ENCODE results near the gene HABP4. TPM values are rescaled to one million over a fixed set of nuclear protein-coding genes. Genes with fewer than 3 reads are reported as not detected.

The HABP4 gene
- total and polyA plus RNA-seq, 9 of the 15 experiments (the other 6 are each of a cell fraction or from before 2014, with no cell fraction given), result 0.38 to 2.4 (median 1.9) TPM

- ChIA-PET POLR2A (no interaction called here), CTCF (ENCODE audit: low intra/inter-chr PET ratio) (no interaction called here)
- Histone ChIP-seq H3K9me1 (ENCODE audit: control insufficient read depth, insufficient read depth, low read length) (no peaks in the 10 kb centered on the region), H2AFZ (ENCODE audit: low read depth, low read length) (no peak overlapping the region), H3K36me3 (ENCODE audit: control insufficient read depth, insufficient read depth, low read length) (no peaks in the 10 kb centered on the region), H3K27me3 (ENCODE audit: control insufficient read depth in 2 of 2, insufficient read depth in 2 of 2, low read length in 2 of 2) (peaks cover 0 to 2% of the 10 kb centered on the region in 2 experiments; a peak in 3 of 5 replicates), H3K4me2 (ENCODE audit: insufficient read depth, low read length) (no peak overlapping the region), H3K4me3 (no peak overlapping the region), H4K20me1 (replicated peaks; ENCODE audit: control insufficient read depth, insufficient read depth, low read length) (no peaks in the 10 kb centered on the region), H3K9me3 (replicated peaks; ENCODE audit: control insufficient read depth, insufficient read depth, low read depth, low read length) (no peaks in the 10 kb centered on the region), H3K9ac (ENCODE audit: insufficient read depth in 1 of 2, low read depth in 2 of 2, low read length in 2 of 2) (no peak overlapping the region), H3K79me2 (ENCODE audit: control insufficient read depth, insufficient read depth, low read length) (no peaks in the 10 kb centered on the region), H3K27ac (ENCODE audit: extremely low read depth, low read depth, low read length) (no peak overlapping the region), H3K4me1 (replicated peaks in 1 of 2; ENCODE audit: control insufficient read depth in 2 of 2, insufficient read depth in 2 of 2, low read length in 2 of 2) (no peaks in the 10 kb centered on the region)
- intact Hi-C loops (cut with micrococcal nuclease), result no loop called here
- FAIRE-seq, result no peak
- no peak for ATAC-seq
- TF ChIP-seq PHTF2 (CRISPR knock-in tag; IDR thresholded peaks at IDR 0.05) (no peak), IFI16 (CRISPR knock-in tag; IDR thresholded peaks at IDR 0.05) (no peak), SOX6 (IDR thresholded peaks at IDR 0.05) (no peak), STAT5A (IDR thresholded peaks at IDR 0.05; ENCODE audit: borderline replicate concordance, low read length) (no peak), SRSF1 (IDR thresholded peaks at IDR 0.05; ENCODE audit: low read depth, low read length) (no peak), SMARCE1 (IDR thresholded peaks at IDR 0.05) (no peak), CEBPG (CRISPR knock-in tag; IDR thresholded peaks at IDR 0.05) (no peak), CEBPG (tag; conservative IDR thresholded peaks at IDR 0.05 in 1 of 2, IDR thresholded peaks at IDR 0.05 in 1 of 2) (no peak), E2F5 (CRISPR knock-in tag; IDR thresholded peaks at IDR 0.05) (no peak)
- in situ Hi-C loops (cut with MboI), result no loop called here
- BruUV-seq (replicated peaks), result no TSS peak
- WGBS (ENCODE audit: insufficient coverage, low coverage, missing lambda C conversion rate), result 29% methylated on average over 5 of the region's 5 CpGs
- no peak for DNase-seq (ENCODE audit: extremely low read depth in 1 of 4, low spot score in 3 of 4)
Measured at GRCh38 chr9:96509026-96509425, 59.1 kb downstream of the HABP4 start.
